Effector CD8-positive, alpha-beta T cell (primary cell): Measurements from ENCODE around the gene NXF1.
"Not testable (repeated sequence)": the region's sequence is repeated elsewhere in the genome, so short reads cannot be mapped to it uniquely, and the experiment has no call there.

Experiments used
- DNase-seq: peaks from one replicate; lab custom pipeline; 2025; lab: John Stamatoyannopoulos, UW

The NXF1 gene

DNA sequence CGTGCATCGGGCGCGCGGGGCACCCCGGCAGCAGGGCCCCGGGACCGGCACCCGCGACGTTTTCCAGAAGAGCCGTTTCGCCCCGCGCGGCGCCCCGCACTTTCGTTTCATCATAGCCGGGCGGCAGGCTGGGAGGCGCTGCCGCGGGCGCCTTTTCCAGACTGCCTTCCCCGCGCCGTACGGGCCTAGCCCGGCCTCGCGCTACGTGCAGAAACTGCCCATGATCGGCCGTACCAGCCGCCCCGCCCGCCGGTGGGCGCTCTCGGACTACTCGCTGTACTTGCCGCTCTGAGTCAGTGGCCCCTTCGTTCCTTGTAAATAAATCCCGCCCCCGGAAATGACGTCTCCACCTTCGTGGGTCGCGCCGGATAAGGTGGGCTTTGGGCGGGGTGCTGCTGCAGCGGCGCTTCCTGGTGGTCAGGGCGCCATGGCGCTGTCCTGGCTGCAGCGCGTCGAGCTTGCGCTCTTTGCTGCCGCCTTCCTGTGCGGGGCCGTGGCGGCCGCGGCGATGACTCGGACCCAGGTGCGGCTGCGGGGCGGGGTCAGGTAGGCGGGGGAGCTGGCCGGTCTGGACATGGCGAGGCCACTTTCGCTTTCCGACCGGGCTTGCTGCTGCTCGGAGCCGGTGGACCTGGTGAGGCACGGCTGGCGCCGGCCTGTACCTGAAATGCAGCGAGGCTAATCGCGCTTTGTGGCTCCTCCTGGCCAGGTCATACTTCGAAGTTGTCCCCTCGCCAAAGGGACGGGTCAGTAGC lies 18.1 kb downstream of the NXF1 start, which contains the start of gene TMEM179B:
TMEM179B (plus strand) TSS at position 398 of the 755 bp plus-strand sequence; CDS start at position 428, 30 bp downstream.
- DNase-seq, result peak; percentile 95

DNA sequence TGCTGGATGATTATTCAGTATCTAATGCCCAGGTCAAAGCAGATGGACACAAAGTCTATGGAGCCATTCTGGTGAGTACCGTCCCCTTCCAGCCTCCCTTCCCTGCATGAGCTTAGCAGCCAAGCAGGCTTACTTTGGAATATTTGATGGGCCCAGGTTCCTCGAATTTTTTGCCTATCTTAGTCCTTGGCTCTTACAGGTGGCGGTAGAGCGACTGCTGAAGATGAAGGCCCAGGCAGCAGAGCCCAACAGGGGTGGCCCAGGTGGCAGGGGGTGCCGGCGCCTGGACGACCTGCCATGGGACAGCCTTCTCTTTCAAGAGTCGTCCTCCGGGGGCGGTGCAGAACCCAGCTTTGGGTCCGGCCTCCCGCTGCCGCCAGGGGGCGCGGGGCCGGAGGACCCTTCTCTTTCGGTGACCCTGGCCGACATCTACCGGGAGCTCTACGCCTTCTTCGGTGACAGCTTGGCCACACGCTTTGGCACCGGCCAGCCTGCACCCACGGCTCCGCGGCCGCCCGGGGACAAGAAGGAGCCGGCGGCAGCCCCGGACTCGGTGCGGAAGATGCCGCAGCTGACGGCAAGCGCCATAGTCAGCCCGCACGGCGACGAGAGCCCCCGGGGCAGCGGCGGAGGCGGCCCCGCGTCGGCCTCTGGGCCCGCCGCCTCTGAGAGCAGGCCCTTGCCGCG lies 18.8 kb downstream of the NXF1 start:
- DNase-seq, result peak; percentile 78

DNA sequence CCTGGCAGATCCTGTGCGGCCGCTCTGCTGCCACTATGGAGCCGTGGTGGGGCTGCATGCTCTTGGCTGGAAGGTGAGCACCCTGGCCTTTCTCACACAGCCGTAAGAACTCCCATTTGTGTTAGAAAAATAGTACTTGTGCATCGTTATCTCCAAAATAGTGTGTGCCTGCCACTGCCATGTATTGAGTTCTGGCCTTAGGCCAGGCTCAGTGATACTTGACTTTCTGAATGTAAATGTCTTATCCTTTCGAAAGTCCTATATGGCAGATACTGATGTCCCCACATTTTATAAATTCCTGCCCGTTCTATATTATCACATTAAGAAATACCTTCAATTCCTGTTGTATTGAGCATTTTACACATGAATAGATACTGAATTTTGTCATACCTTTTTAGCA lies 22.5 kb downstream of the NXF1 start:
- DNase-seq, result no peak

DNA sequence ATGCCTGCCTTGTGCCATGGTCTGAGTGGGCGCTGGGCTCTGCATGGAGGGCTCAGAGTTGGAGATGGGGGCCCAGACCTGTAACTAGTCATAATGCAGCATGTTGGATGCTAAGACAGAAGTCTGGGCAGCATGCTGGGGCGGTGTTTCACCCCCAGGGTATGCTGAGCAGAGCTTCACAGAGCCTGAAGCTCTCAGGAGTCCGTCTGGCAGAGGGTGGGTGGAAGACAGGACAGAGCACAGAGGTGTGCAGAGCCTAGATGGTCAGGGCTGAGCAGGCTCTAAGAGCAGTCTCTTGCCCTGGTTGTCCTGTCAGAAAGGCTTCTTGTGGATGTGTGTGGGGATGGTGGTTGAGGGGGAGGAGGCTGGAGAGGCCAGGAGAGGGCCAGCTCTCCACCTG lies 26.8 kb downstream of the NXF1 start:
- no peak for DNase-seq

DNA sequence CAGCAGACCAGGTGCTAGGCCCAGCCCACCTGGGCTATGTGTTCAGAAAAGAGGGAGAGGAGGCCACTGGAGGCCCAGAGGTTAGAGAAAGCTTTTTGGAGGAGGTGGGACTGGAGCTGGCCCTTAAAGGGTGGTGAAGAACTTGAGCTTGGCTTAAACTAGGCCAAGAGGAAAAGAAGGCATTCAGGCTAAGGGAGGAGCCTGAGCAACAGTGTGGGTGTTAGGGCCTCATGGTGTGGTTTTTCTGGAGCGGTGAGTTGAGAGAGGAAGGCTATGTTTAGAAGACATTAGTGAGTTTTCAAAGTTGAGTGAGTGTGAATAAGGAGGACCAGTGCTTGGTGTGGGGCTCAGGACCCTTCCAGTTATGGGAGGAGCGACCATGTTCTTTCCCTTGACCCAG lies 27.9 kb downstream of the NXF1 start:
- no peak for DNase-seq

DNA sequence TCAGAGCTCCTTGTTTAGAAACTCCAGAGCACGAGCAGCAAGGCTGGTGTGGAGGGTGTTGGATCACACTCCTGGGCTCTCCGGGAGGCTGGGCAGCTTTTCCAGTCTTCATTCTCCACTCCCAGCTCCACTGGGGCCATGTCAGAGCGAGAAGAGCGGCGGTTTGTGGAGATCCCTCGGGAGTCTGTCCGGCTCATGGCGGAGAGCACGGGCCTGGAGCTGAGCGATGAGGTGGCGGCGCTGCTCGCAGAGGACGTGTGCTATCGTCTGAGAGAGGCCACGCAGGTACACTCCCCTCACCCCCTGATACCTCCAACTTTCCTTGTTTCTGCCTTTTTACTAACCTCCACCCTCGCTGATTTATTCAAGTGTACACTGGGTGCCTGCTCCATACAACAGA lies 29.6 kb downstream of the NXF1 start:
- DNase-seq, result no peak

DNA sequence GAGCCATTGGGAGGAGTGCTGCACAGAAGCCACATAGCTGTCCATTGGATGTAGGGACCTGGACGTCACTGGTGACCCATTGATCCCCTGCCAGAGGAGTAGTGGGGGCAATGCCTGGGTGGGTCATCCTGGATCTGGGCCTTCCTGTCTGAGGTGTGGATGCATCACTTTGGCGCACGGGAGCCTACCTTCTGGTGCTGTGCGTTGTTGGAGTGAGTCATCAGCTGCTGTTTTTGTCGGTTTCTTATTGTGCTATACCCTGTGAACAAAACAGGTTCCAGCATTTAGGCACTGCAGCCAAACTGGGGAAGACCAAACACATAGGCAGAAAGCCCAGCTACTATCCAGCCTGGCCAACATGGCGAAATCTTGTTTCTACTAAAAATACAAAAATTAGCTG lies 30.8 kb downstream of the NXF1 start:
- no peak for DNase-seq

DNA sequence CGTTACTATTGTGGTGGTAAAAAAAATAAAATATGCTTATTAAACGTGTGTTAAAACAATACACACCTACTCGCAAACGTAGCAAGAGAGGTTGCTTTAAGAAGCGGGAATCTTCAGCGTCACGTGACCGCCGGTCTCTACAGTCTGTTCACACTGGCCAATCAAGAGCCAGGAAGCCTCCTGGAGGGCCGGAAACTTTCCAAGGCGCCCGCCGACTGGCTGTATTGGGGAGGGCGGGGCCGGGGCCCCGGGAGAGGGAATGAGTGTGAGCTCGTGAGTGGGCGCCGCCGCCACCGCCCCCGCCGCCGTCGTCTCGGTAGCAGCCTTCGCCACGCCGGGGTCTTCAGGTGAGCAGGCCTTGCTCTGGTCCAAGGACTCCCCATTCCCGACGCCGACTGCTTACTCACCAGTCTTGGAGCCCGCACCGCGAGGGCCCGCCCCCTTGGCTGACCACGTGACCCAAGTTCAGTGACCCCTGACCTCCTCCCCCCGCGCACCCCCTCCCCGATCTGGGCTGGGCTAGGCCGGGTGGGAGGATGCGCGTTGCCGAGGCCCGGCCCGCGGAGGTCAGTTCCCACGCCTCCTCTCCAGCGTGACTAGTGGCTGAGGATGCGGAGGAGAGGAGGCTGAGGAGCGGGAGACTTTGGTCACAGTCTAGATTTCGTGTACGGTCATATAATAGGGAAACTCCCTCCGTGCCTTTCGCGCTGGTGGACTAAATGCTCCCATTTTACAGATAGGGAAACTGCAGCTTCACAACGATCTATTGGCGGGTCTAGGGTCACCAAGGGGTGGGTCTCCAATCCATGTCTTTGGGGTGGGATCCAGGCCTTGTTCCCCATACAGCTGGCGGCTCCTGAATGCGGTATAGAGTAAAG lies 33.9 kb downstream of the NXF1 start, which contains the start of gene TAF6L:
TAF6L (plus strand) TSS at position 253 of the 878 bp plus-strand sequence. CDS start 4,388 bp downstream, outside the sequence.
- peak; percentile 89 for DNase-seq

DNA sequence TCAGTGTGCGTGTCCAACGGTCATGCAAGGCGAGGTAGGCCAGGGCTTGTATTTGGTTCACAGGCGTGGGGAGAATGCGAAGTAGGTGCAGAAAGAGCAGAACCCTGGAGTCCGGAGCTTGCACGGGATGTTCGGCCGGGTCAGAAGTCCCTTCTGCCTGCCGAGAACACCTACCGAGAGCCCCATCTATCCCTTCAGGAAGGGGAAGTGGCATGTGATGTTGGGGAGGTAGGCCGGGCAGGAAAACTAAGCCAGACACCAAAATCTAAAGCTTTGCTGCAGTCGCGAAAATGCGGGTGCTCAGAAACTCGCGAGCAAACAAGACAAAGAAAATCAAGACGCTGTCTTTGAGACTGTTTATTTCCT lies 34.5 kb downstream of the NXF1 start:
- DNase-seq, result no peak

DNA sequence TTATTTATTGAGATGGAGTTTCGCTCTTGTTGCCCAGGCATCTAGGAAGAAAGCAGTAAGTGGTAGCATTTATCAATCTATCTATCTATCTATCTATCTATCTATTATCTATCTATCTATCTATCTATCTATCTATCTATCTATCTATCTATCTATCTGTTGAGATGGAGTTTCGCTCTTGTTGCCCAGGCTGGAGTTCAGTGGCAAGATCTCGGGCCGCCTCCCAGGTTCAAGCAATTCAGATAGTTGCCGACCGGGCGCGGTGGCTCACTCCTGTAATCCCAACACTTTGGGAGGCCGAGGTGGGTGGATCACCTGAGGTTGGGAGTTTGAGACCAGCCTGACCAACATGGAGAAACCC lies 44.4 kb downstream of the NXF1 start:
- DNase-seq, result not testable (repeated sequence)

DNA sequence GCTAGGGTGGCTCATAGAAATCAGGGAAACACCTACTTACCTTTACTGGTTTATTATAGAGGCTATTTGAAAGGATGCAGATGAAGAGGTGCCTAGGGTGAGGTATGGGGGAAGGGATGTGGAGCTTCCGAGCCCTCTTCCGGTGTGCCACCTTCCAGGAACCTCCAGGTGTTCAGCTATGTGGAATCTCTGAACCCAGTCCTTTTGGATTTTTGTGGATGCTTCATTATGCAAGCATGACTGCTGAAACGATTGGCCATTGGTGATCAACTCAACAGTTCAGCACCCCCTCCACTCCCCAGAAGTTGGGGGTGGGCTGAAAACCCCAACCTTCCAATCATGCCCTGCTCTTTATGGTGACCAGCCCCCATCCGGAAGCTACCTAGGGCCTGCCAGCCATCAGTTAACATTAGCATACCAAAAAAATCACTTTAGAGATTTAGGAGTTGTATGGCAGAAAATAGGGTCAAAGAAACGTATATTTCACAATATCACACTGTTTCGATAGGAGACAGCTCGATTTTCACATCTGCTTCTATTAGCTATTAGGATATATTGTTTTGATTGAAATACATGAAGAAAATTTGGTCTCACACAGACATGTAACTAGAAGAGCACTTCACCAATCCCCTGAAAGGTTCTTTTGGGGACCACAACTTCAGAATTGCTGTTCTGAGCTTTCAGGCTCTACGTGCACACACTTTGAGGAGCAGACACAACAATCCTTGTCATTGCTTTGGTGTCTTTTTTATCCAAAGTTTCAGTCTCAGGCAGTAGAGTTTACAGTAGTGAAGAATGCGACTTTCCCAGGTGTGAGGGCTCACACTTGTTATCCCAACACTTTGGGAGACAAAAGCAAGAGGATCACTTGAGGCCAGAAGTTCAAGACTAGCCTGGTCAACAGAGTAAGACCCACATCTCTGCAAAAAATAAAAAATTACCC lies 47.1 kb downstream of the NXF1 start:
- DNase-seq, result no peak

DNA sequence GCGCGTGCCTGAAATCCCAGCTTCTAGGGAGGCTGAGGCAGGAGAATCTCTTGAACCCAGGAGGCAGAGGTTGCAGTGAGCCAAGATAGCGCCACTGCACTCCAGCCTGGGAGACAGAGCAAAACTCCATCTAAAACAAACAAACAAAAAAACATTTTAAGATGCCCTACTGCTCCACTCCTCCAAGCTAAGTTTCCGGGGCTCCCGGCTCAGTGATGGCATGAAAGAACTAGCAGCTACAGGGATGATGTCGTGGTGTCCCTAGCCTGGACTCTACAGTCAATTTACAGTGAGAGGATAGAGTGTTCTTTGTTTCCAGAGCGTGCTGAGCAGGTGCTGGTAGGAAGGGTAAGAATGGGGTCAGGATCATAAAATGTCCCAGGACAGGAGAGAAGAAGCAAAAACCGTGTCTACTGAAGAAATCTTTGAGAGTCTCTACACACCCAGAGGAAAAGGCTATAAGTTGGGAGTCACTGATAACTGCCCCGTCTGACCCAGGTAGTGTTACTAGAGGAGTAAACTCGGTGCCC lies 50.1 kb downstream of the NXF1 start:
- no peak for DNase-seq

DNA sequence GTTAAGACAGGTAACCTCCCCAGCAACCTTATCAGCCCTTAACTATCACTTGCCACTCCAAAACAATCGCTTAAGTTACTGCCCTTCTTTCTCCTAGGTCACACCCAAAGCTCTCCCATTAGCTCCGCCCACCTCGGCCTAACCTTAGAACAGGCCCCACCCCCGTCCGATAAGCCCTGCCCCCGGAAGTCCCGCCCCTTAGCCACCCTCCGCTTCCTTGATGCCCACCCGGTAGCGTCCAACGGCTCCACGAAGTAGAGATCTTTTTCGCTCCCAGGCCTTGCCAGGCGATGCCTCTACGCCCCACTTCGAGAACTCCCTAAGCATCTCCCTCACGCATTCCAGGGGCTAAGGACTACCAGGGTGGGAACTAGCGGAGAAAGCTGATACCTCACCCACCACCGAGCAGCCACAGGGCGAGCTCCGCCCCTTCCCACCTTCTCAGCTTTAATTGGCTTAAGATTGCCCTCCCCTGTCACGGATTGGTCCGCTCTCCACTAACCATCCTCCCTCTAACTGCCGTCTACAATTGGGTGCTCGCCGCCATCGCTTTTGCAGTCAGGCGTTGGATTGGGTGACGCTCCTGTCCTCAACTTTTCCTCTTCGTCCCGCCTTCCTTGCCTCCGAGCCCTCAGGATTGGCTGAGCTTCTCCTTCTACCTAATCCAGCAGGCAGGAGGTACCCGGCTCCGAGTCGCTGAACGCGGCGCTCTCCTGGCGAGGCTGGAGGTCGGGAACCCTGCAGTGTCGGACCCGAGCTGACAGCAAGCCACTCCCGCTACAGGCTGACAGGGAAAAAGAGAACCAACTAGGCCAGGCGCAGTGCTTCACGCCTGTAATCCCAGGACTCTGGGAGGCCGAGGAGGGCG lies 51.3 kb downstream of the NXF1 start, which contains the start of gene ZBTB3:
ZBTB3 (minus strand) TSS at position 425 of the 868 bp plus-strand sequence. CDS start 496 bp downstream, outside the sequence.
- DNase-seq, result peak; percentile 91

DNA sequence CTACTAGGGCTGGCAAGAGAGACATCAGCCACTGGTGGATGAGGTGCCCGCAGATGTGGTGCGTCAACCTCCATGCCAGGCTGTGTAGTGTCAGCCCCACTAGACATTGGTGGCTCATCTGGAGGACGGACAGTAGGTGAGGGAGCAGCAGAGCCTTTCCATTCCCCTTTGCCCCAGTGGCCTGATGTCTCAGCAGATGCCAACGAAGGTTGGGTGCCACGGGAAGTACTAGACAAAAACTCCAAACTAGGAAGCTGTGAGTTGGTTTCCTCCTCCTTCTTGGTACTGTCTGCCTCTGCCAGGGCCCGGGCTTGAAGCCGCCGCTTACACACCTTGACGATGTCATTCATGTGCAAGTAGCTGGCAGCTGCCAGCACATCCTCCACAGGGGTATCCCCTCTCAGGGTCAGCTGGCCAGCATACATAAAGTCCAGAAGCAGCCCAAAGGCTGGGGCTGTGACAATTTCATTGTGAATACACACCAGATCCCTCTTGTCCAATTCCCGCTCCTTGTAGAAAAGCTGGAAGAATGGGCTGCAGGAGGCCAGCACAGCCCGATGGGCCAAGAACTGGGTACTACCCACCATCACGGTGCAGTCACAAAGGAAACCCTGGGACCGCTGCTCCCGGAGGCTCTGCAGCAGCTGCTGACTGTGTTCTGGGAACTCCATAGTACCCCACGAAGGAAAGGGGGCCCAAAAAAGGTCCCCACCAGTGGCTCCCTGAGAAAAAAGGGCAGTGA lies 52.1 kb downstream of the NXF1 start:
- no peak for DNase-seq

DNA sequence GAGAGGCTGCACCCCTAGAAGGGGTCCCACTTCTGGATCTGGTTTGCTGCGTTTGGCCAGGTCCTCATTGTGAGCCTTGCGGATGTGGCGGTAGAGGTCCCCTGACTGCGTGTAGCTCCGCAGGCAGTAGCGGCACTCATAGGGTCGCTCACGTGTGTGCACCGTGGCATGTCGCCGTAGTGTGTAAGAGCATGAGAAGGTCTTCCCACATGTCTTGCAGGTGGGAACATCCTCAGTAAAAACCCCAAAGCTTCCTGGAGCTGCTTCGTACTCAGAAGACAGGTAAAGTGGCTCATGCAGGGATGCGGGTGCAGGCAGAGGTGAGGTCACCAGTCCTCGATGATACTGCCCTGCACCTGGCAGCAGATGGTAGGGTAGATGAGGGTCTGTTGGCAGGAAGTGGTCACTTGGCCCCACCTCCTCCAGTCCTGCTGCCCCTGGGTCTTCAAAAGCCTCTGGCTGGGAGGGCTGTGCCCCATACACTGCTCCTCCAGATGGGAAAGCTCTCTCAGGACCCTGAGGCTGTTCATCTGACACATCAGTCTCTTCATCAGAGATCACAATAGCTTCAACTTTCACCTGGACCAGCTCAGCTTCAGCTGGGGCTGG lies 53.0 kb downstream of the NXF1 start:
- no peak for DNase-seq

DNA sequence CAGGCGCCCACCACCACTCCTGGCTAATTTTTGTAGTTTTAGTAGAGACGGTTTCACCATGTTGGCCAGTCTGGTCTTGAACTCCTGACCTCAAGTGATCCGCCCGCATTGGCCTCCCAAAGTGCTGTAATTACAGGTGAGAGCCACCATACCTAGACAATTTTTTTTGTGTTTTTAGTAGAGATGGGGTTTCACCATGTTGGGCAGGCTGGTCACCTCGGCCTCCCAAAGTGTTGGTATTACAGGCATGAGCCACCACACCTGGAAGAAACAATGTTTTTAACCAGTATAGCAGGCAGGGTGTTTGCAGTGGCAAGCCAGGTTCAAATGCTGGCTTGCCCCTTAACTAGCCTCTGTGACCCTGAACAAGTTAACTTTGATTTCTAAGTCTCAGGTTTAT lies 55.3 kb downstream of the NXF1 start:
- not testable (repeated sequence) for DNase-seq

DNA sequence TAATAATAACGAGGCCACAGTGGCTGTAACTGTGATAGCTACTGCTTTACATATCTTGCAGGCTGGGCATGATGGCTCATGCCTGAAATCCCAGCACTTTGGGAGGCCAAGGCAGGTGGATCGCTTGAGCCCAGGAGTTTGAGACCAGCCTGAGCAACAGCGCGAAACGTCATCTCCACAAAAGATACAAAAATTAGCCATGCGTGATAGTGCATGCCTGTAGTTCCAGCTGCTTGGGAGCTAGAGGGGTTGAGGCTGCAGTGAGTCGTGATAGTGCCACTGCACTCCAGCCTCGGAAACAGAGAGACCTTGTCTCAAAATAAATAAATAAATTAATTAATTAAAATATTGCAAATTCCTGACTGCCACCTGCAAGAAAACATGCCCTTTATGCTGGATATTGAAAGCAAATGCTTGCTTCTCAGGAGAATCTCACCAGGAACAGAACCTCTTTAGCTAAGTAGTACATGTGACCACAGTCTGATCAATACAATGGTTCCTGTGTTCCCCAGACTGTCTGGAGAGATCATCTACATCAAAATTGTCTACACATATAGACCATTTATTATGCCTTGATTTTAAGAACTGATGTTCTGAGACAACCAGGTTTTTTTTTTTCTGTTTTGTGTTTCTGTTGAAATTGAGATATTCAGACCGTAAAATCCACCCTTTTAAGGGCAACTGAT lies 57.6 kb downstream of the NXF1 start:
- DNase-seq, result no peak
